ENCODE data around the gene TDRD7. TPM values are rescaled to one million over a fixed set of nuclear protein-coding genes. Genes with fewer than 3 reads are reported as not detected.

TDRD7 gene
- polyA plus RNA-seq, 1 experiment, result 8.2 TPM

GRCh38 chr9:97418880-97419279 lies 7.0 kb downstream of the TDRD7 start:
- H3K4me3 ChIP-seq (ENCODE audit: low read depth, low read length), result no peak overlapping the region
- CTCF ChIA-PET, result interaction anchor here (1.3 to 3.1 kb wide), 3 partner anchors 50 to 562 kb away, joined by 4 to 18 read pairs (median 6); no protein-coding TSS in a partner anchor
- H3K27me3 ChIP-seq (ENCODE audit: control insufficient read depth, insufficient read depth, low read length), result no peaks in the 10 kb centered on the region
- no peak overlapping the region for H3K27ac ChIP-seq (ENCODE audit: low read depth, low read length)
- DNase-seq (ENCODE audit: low read depth, low spot score), result no peak
- POLR2A ChIA-PET, result no interaction called here
- no peaks in the 10 kb centered on the region for H3K9me3 ChIP-seq (ENCODE audit: control insufficient read depth, insufficient read depth, low read length)
- TF ChIP-seq CTCF (IDR thresholded peaks at IDR 0.05; ENCODE audit: low read depth, low read length), result no peak

- CTCF ChIA-PET, result interaction anchor here (0.5 to 3.1 kb wide), 4 partner anchors 49 to 562 kb away, joined by 4 to 18 read pairs (median 6); partner anchors contain the start of gene TRMO
- Histone ChIP-seq H3K27me3 (ENCODE audit: control insufficient read depth, insufficient read depth, low read length) (no peaks in the 10 kb centered on the region), H3K9me3 (ENCODE audit: control insufficient read depth, insufficient read depth, low read length) (no peaks in the 10 kb centered on the region), H3K4me3 (ENCODE audit: low read depth, low read length) (no peak overlapping the region), H3K27ac (ENCODE audit: low read depth, low read length) (no peak overlapping the region)
- POLR2A ChIA-PET, result no interaction called here
- DNase-seq (ENCODE audit: low read depth, low spot score), result no peak
- TF ChIP-seq CTCF (IDR thresholded peaks at IDR 0.05; ENCODE audit: low read depth, low read length), result no peak
These were observed 7.5 kb downstream of the TDRD7 start for GRCh38 chr9:97419309-97419867.

GRCh38 chr9:97425336-97425972 lies 13.6 kb downstream of the TDRD7 start:
- Histone ChIP-seq H3K4me3 (ENCODE audit: low read depth, low read length) (no peak overlapping the region), H3K9me3 (ENCODE audit: control insufficient read depth, insufficient read depth, low read length) (no peaks in the 10 kb centered on the region), H3K27ac (ENCODE audit: low read depth, low read length) (no peak overlapping the region), H3K27me3 (ENCODE audit: control insufficient read depth, insufficient read depth, low read length) (no peaks in the 10 kb centered on the region)
- ChIA-PET CTCF (interaction anchor here (0.6 to 1.8 kb wide), 3 partner anchors 13 to 173 kb away, joined by 3 to 6 read pairs (median 4); partner anchors contain the start of gene TDRD7), POLR2A (interaction anchor here (0.6 kb wide), 1 partner anchor 122 kb away, joined by 6 read pairs; no protein-coding TSS in a partner anchor)
- DNase-seq (ENCODE audit: low read depth, low spot score), result no peak
- no peak for TF ChIP-seq CTCF (IDR thresholded peaks at IDR 0.05; ENCODE audit: low read depth, low read length)

GRCh38 chr9:97425973-97426336 lies 14.1 kb downstream of the TDRD7 start:
- no peak for DNase-seq (ENCODE audit: low read depth, low spot score)
- CTCF ChIA-PET, result interaction anchor here (0.6 to 1.8 kb wide), 2 partner anchors 15 to 172 kb away, joined by 3 to 6 read pairs; no protein-coding TSS in a partner anchor

More at GRCh38 chr9:97425973-97426336, 14.1 kb downstream of the TDRD7 start:
- Histone ChIP-seq H3K27ac (ENCODE audit: low read depth, low read length) (no peak overlapping the region), H3K4me3 (ENCODE audit: low read depth, low read length) (no peak overlapping the region), H3K9me3 (ENCODE audit: control insufficient read depth, insufficient read depth, low read length) (no peaks in the 10 kb centered on the region), H3K27me3 (ENCODE audit: control insufficient read depth, insufficient read depth, low read length) (no peaks in the 10 kb centered on the region)
- no peak for TF ChIP-seq CTCF (IDR thresholded peaks at IDR 0.05; ENCODE audit: low read depth, low read length)
- POLR2A ChIA-PET, result interaction anchor here (0.6 kb wide), 1 partner anchor 121 kb away, joined by 6 read pairs; no protein-coding TSS in a partner anchor
